Activated CD4-positive, alpha-beta T cell treated with anti-CD3 and anti-CD28 coated beads, Interleukin-2, Interleukin-4, amounts not matched to agents 100 ng/mL and 50 ng/mL, durations not matched to agents 16 hours and 8 hours (primary cell): Measurements from ENCODE around the gene CYP3A5.
"Not testable (repeated sequence)": the region's sequence is repeated elsewhere in the genome, so short reads cannot be mapped to it uniquely, and the experiment has no call there.

Experiments
- DNase-seq: peaks from one replicate; pipeline ENCODE4 v3.0.0-alpha.2; 2020; ENCODE audit warnings: low spot score

CYP3A5 gene

DNA sequence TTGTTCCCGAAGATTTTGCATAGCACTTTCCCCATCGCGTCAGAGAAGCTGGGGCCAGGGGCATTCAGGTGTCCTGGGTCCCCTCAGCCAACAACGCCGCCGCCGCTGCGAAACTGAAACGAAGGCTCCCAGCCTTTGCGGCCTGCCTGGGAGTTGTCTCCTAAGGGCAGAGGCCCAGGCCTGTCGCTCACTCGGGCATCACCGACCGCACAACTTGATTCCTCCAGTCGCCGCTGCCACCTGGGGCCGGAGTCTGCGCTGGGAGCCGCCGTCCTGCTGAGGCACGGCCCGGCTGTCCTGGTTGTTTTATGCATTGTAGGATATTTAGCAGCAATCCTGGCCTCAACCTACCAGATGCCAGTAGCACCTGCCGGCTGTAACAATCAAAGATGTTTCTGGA lies 41.1 kb downstream of the CYP3A5 start:
- no peak for DNase-seq

DNA sequence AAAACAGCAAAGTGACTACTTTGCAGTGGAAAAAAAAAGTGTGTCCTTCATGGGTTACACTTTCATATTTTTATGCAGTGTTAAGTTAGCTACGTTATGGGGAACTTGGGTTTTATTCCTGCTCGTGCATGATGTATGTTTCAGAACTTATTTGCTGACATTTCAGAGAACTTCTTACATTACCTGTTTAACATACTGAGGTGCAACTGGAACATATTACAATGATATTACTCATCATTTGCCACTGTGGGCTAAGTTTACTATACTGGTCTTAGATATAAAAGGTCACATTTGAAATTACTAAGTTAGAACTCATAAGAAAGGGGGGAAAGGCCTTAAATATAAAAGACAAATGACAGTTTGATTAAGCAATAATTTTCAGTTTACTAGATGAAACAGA lies 42.4 kb downstream of the CYP3A5 start:
- not testable (repeated sequence) for DNase-seq

- no peak for DNase-seq
Observed at GRCh38 chr7:99631295-99632109, 48.3 kb downstream of the CYP3A5 start.

DNA sequence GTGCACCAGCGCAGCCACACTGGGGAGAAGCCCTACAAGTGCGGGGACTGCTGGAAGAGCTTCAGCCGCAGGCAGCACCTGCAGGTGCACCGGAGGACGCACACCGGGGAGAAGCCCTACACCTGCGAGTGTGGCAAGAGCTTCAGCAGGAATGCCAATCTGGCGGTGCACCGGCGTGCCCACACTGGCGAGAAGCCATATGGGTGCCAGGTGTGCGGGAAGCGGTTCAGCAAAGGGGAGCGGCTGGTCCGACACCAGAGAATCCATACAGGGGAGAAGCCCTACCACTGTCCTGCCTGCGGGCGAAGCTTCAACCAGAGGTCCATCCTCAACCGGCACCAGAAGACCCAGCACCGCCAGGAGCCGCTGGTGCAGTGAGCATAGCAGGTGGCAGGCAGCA lies 50.2 kb downstream of the CYP3A5 start:
- DNase-seq = no peak

DNA sequence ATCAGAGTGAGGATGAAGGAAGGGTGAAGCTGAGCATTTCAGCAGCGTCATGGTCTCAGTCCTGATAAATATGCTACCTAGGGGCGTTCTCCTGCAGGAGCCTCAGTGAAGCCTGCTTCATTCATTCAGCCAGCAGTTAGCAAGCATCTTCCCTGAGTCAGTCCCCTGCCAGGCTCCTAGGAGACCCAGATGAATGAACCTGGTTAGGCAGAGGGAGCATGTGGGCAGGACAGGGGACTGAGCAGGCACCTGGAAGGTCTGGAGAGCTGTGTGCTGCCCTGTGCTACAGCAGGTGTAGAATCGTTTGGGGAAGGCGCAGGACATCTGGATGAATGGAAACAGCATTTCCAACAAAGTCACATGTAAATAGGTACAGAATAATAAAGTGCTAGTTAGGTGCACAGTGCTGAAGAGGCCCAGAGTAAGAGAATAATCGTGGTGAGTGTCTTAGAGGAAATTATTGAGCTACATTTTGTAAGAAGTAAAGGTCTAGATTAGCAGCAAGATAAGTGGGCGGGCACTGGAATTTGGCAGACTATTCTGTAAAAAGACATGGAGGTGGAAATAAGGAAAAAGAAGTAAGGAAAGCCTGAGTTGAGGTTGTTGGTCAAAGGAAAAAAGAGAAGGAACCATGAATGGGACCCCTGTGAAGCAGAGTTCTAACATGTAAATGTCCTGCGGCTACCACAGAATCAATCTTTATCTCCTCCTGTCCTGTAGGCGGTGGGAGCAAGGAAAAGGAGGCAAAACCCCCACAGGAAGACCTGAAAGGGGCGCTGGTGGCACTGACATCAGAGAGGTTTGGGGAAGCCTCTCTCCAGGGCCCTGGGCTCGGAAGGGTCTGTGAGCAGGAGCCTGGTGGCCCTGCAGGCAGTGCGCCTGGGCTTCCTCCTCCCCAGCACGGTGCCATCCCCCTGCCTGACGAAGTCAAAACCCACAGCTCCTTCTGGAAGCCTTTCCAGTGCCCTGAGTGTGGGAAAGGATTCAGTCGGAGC lies 51.0 kb downstream of the CYP3A5 start:
- no peak for DNase-seq

GRCh38 chr7:99627513-99627912 lies 52.3 kb downstream of the CYP3A5 start:
- no peak for DNase-seq

DNA sequence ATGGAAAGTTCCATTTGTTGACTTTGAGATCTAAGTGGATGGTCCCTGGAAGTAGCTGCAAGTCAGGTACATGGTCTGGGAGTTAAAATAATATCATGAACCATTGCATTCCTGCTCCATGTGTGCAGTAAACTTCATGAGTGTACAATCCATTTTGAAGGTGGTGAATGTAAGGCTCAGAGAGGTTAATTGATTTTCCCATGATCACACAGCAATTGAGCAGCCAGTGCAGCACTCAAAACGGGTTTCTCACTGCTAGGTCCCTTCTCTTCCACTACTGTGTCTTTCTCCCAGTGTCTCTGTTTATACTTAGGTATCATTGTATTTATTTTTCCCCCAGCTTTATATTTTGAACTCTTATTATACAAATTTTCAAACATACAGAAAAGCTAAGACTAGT lies 53.1 kb downstream of the CYP3A5 start:
- DNase-seq = no peak

GRCh38 chr7:99625961-99626360 lies 53.8 kb downstream of the CYP3A5 start:
- DNase-seq = no peak

GRCh38 chr7:99625321-99625720 lies 54.5 kb downstream of the CYP3A5 start:
- no peak for DNase-seq

DNA sequence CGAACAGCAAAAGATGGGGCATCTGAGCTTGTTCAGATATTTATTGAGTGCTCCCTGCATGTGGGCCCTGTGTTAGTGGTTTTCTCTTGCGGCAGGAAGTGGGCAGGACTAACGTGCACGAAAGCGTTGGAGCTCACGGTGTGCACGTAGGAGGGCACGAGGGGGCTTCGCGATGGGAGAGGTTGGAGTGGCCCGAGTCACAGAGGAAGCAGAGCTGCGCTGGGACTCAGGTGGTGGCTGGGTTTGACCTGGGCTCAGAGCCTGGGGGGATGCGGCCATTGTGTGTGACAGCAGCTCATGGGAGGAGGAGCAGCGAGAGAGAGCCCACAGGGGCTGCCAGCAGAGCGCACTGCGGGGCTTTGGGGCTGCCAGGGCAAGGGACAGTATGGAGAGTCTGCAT lies 55.3 kb downstream of the CYP3A5 start:
- DNase-seq = peak; percentile 75

DNA sequence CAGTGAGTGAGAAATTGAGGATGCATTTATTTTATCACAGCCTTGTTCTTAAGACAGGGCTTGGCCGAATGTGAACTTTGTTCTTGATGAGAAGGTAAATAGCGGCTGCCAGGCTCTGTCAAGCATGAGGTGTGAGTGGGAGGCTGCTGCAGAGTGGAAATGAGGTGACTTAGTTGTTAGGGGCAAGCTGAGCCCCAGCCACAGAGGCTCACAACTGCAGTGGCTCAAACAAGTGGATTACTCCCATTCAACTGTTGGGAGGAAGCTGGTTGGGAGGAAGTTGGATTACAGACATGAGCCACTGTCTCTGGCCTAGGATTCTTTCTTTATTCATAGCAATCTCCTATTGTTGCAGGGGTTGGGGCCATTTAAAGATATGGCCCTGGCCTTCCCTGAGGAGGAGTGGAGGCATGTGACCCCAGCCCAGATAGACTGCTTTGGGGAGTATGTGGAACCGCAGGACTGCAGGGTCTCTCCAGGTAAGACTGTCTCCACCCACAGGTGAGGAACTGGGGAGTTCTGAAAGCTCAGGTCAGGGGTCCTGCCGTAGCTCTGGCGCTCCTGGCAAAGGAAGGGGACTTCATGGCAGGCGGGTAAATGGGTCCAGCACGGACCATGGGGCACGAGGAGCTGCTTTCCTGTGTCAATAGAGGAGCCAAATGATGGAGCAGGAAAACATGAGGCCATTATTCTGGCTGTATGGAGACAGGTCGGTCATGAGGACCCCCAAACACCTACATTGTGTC lies 55.9 kb downstream of the CYP3A5 start:
- DNase-seq = peak; percentile 12

DNA sequence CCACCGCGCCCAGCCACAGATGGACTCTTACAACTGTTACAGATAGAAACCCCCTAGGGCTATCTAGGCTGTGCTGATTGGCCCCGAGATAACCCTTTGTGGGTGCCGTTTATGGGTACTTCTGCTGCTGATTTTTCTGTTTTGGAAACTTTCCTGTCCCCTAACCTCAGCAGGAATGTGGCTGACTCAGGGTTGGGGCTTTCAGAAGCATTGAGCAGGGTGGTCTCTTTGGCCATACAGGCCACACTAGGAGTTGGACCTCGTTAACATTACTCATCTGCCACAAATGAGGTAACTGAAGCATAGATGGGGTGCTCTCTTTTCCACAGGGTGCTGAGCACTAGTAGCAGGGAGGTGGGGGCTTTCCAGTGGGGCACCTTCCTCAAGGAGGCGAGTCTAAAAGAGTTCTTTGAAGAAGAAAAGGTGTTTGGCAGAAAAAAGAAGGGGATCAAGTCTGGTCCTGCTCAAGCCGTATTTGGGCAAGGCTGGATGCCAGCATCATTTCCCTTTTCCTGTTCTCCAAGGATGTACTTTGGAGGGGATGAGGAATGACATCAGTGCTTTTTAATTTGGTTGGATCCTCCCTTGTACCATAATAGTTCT lies 56.6 kb downstream of the CYP3A5 start:
- DNase-seq = peak; percentile 17

- no peak for DNase-seq
Observed at GRCh38 chr7:99622596-99622995, 57.2 kb downstream of the CYP3A5 start.

DNA sequence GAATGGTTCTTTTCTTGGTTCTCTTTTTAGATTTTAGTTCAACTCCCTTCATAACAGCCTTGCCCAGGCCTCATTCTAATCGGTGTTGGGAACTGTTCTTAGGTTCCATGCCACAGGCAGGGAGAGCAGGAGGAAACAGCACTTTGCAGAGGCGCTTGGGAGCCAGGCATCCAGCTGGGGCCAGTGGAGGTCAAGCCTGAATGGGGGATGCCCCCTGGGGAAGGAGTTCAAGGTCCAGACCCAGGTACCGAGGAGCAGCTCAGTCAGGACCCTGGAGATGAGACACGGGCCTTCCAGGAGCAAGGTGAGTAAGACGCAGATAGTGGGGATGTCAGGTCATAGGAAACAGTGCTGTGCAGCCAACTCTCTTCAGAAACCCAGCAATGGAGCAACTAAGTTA lies 58.5 kb downstream of the CYP3A5 start:
- DNase-seq = no peak

DNA sequence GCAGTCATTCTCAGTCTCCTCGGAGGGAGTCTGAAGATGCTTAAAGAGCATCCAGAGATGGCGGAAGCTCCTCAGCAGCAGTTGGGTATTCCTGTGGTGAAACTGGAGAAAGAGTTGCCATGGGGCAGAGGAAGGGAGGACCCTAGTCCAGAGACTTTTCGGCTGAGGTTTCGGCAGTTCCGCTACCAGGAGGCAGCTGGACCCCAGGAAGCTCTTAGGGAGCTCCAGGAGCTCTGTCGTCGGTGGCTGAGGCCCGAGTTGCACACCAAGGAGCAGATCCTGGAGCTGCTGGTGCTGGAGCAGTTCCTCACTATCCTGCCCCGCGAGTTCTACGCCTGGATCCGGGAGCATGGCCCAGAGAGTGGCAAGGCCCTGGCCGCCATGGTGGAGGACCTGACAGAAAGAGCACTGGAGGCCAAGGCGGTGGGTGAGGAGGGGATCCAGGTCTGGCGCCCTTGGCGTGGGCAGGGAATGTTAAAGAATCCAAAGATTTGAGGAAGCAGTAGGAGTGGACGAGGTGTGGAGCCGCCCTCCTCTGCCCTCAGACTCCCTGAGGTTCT lies 60.1 kb downstream of the CYP3A5 start:
- no peak for DNase-seq

DNA sequence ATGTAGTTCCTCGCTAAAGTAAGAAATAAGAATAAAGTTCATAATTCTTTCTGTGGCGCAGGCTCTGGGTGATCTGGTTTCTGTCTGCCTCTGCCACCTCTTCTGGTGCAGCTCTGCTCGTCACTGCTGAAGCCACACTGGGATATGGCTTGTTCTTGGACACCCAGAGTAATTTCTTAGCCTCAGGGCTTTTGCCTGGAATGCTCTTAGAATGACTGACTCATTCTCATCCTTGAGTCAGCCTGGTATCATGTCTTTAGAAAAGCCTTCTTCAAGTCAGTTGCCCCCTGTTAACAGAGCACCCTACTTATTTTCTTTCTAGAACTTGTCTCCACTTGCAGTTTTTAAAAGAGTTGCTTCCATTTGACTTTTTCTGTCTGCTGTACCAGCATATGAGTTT lies 61.1 kb downstream of the CYP3A5 start:
- no peak for DNase-seq

DNA sequence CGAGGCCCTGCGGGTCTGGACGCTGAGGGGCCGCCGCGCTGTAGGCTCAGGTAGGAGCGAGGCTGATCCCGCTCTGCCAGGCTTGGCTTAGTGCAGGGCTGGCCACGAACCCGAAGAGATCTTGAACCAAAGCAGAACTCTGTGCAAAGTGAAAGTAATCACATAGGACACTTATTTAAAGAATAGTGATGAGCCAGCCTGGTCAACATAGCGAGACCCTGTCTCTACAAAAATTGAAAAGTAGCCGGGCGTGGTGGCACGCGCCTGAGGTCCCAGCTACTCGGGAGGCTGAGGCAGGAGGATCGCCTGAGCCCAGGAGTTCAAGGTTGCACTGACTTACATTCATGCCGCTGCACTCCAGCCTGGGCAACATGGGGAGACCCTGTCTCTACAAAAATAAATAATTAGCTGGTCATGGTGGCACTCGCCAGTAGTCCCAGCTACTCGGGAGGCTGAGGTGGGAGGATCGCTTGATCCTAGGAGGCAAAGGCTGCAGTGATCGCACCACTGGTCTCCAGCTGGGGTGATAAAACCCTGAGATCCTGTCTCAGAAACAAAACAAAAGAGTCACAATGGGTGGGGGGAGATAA lies 62.5 kb downstream of the CYP3A5 start:
- no peak for DNase-seq

- peak; percentile 94 for DNase-seq
Observed at GRCh38 chr7:99616359-99617191, 63.2 kb downstream of the CYP3A5 start, which contains the start of gene ZSCAN25. Gene ZSCAN25 (plus strand): TSS chr7:99616946. CDS start chr7:99619607, 2,661 bp downstream.

DNA sequence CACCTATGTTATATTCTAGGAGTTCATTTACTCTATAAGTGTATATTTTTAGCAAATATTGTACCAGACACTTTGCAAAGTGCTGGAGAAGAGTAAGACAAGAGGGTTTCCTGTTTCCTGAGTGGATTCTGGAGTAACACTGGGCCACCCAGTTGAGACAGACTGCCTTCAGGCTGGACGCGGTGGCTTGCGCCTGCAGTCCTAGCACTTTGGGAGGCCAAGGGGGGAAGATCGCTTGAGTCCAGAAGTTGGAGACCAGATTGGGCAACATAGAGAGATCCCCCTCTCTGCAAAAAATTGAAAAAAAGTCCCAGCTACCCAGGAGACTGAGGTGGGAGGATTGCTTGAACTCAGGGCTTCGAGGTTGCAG lies 63.8 kb downstream of the CYP3A5 start:
- DNase-seq = no peak

- DNase-seq = no peak
Observed at GRCh38 chr7:99614495-99614894, 65.3 kb downstream of the CYP3A5 start.
